Measurements from ENCODE around the gene MCM10.

Gene MCM10

DNA sequence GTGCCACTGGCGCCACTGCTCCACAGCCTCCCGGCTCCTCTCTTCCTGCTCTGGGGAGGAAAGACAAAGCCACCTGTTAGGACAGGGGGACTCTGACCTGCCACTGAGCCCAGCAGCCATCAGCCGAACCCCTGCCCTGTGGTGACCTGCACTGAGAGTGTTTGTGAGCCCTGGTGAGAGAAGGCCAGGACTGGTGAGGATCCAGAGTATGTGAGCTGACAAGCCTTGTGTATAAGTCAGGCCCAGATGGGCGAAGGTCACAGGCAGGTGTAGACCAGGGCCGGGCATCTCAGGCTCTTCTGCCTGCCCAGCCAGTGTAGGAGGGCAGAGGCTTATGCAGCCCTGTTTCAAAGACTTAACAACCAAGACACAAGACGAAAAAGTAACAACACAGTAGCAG lies 60.8 kb downstream of the MCM10 start:
- Histone ChIP-seq H3K27me3 (ENCODE audit: insufficient read depth, low read length) (no peaks in the 10 kb centered on the region), H3K4me2 (ENCODE audit: low read length) (no peak overlapping the region), H3K23ac (ENCODE audit: low read length) (no peak overlapping the region), H4K91ac (ENCODE audit: low read depth, low read length) (no peak overlapping the region), H3K4ac (ENCODE audit: low read depth, low read length) (no peak overlapping the region), H3K79me2 (ENCODE audit: control insufficient read depth, insufficient read depth, low read length, poor library complexity) (no peaks in the 10 kb centered on the region), H3K36me3 (ENCODE audit: control insufficient read depth in 1 of 2, insufficient read depth in 2 of 2, low read length in 2 of 2) (no peaks in the 10 kb centered on the region), H3K9me3 (ENCODE audit: insufficient read depth, low read depth, low read length) (no peaks in the 10 kb centered on the region), H3K9ac (ENCODE audit: low read length) (no peak overlapping the region), H2BK5ac (ENCODE audit: low read depth, low read length, poor library complexity) (no peak overlapping the region), H3K18ac (ENCODE audit: low read length) (no peak overlapping the region), H2BK120ac (ENCODE audit: insufficient read depth, low read length, poor library complexity) (no peak overlapping the region), H2AK5ac (ENCODE audit: low read length) (no peak overlapping the region), H3K14ac (ENCODE audit: low read length) (no peak overlapping the region), H2BK12ac (ENCODE audit: low read length) (no peak overlapping the region), H3K4me1 (ENCODE audit: control insufficient read depth in 1 of 2, insufficient read depth in 2 of 2, low read length in 2 of 2) (no peaks in the 10 kb centered on the region), H4K8ac (ENCODE audit: low read depth, low read length) (no peak overlapping the region), H3K79me1 (ENCODE audit: low read length) (no peaks in the 10 kb centered on the region), H2AFZ (ENCODE audit: insufficient read depth, low read length, poor library complexity) (no peak overlapping the region), H3K4me3 (ENCODE audit: low read depth, low read length) (no peak overlapping the region), H3K27ac (ENCODE audit: low read depth, low read length) (no peak overlapping the region), H4K12ac (ENCODE audit: low read depth, low read length) (no peak overlapping the region)
- no peak for DNase-seq
- WGBS (ENCODE audit: extremely low coverage, insufficient coverage, insufficient read length) = no CpG with 5 or more reads among the region's 6 CpGs

- WGBS (ENCODE audit: extremely low coverage, insufficient coverage, insufficient read length) = no CpG with 5 or more reads among the region's 7 CpGs
- Histone ChIP-seq H4K91ac (ENCODE audit: low read depth, low read length) (no peak overlapping the region), H3K27me3 (ENCODE audit: insufficient read depth, low read length) (no peaks in the 10 kb centered on the region), H3K79me1 (ENCODE audit: low read length) (no peaks in the 10 kb centered on the region), H2AFZ (ENCODE audit: insufficient read depth, low read length, poor library complexity) (no peak overlapping the region), H3K27ac (ENCODE audit: low read depth, low read length) (no peak overlapping the region), H2BK12ac (ENCODE audit: low read length) (no peak overlapping the region), H2BK5ac (ENCODE audit: low read depth, low read length, poor library complexity) (no peak overlapping the region), H2AK5ac (ENCODE audit: low read length) (no peak overlapping the region), H2BK120ac (ENCODE audit: insufficient read depth, low read length, poor library complexity) (no peak overlapping the region), H3K4me3 (ENCODE audit: low read depth, low read length) (no peak overlapping the region), H3K4me1 (ENCODE audit: control insufficient read depth in 1 of 2, insufficient read depth in 2 of 2, low read length in 2 of 2) (no peaks in the 10 kb centered on the region), H4K8ac (ENCODE audit: low read depth, low read length) (no peak overlapping the region), H3K14ac (ENCODE audit: low read length) (no peak overlapping the region), H3K9ac (ENCODE audit: low read length) (no peak overlapping the region), H3K4me2 (ENCODE audit: low read length) (no peak overlapping the region), H3K36me3 (ENCODE audit: control insufficient read depth in 1 of 2, insufficient read depth in 2 of 2, low read length in 2 of 2) (no peaks in the 10 kb centered on the region), H4K12ac (ENCODE audit: low read depth, low read length) (no peak overlapping the region), H3K4ac (ENCODE audit: low read depth, low read length) (no peak overlapping the region), H3K9me3 (ENCODE audit: insufficient read depth, low read depth, low read length) (no peaks in the 10 kb centered on the region), H3K18ac (ENCODE audit: low read length) (no peak overlapping the region), H3K23ac (ENCODE audit: low read length) (no peak overlapping the region), H3K79me2 (ENCODE audit: control insufficient read depth, insufficient read depth, low read length, poor library complexity) (no peaks in the 10 kb centered on the region)
- peak; percentile 49 to 63 for DNase-seq
These were observed 61.2 kb downstream of the MCM10 start for GRCh38 chr10:13222566-13222965.

- Histone ChIP-seq H3K4me1 (ENCODE audit: control insufficient read depth in 1 of 2, insufficient read depth in 2 of 2, low read length in 2 of 2) (no peaks in the 10 kb centered on the region), H4K8ac (ENCODE audit: low read depth, low read length) (no peak overlapping the region), H2AFZ (ENCODE audit: insufficient read depth, low read length, poor library complexity) (no peak overlapping the region), H2AK5ac (ENCODE audit: low read length) (no peak overlapping the region), H3K9me3 (ENCODE audit: insufficient read depth, low read depth, low read length) (no peaks in the 10 kb centered on the region), H2BK5ac (ENCODE audit: low read depth, low read length, poor library complexity) (no peak overlapping the region), H2BK120ac (ENCODE audit: insufficient read depth, low read length, poor library complexity) (no peak overlapping the region), H3K79me2 (ENCODE audit: control insufficient read depth, insufficient read depth, low read length, poor library complexity) (no peaks in the 10 kb centered on the region), H3K14ac (ENCODE audit: low read length) (no peak overlapping the region), H3K27me3 (ENCODE audit: insufficient read depth, low read length) (no peaks in the 10 kb centered on the region), H3K4ac (ENCODE audit: low read depth, low read length) (no peak overlapping the region), H4K91ac (ENCODE audit: low read depth, low read length) (no peak overlapping the region), H3K4me2 (ENCODE audit: low read length) (no peak overlapping the region), H3K79me1 (ENCODE audit: low read length) (no peaks in the 10 kb centered on the region), H2BK12ac (ENCODE audit: low read length) (no peak overlapping the region), H3K18ac (ENCODE audit: low read length) (no peak overlapping the region), H4K12ac (ENCODE audit: low read depth, low read length) (no peak overlapping the region), H3K36me3 (ENCODE audit: control insufficient read depth in 1 of 2, insufficient read depth in 2 of 2, low read length in 2 of 2) (no peaks in the 10 kb centered on the region), H3K9ac (ENCODE audit: low read length) (no peak overlapping the region), H3K23ac (ENCODE audit: low read length) (no peak overlapping the region), H3K27ac (ENCODE audit: low read depth, low read length) (no peak overlapping the region), H3K4me3 (ENCODE audit: low read depth, low read length) (no peak overlapping the region)
- DNase-seq = peak; percentile 71 to 96
- WGBS (ENCODE audit: extremely low coverage, insufficient coverage, insufficient read length) = no CpG with 5 or more reads among the region's 9 CpGs
These were observed 61.9 kb downstream of the MCM10 start for GRCh38 chr10:13223241-13223640.

DNA sequence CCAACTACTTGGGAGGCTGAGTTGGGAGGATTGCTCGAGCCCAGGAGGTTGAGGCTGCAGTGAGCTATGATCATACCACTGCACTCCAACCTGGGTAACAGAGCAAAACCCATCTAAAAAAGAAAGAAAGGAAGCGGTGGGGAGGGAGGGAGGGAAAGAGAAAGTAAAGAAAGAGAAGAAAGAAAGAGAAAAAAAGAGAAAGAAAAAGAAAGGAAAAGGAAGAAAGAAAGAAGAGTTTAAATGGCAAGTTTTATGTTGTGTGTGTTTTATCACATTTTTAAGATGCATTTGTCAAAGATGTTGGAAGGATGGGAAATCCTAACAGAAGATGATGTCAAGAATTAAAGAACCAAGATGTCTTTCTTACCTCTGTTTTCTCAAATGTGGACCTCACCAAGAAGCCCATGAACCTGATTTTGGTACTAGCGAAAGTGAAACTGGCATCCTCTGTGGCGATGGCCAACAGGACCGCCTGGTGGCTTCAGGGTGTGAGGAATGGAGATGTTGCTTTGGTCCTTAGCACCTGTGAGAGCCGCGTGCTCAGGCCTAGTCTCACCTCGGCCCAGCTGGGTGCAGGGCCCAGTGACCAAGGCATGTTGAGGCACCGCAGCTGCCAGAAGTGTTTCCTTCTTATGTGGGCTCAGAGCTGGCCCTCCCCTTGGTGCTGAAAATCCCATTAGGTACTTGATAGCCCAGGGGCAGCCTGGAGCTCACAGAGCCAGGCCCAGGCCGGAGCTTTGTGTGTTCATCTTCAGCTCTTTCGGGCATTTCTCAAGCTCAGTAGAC lies 63.0 kb downstream of the MCM10 start:
- Histone ChIP-seq H3K36me3 (ENCODE audit: control insufficient read depth in 1 of 2, insufficient read depth in 2 of 2, low read length in 2 of 2) (no peaks in the 10 kb centered on the region), H3K79me1 (ENCODE audit: low read length) (no peaks in the 10 kb centered on the region), H3K9ac (ENCODE audit: low read length) (no peak overlapping the region)

More for the DNA sequence above, 63.0 kb downstream of the MCM10 start:
- no peaks in the 10 kb centered on the region for H3K9me3 ChIP-seq (ENCODE audit: insufficient read depth, low read depth, low read length)
- H2AK5ac ChIP-seq (ENCODE audit: low read length) = no peak overlapping the region
- no peak overlapping the region for H2BK120ac ChIP-seq (ENCODE audit: insufficient read depth, low read length, poor library complexity)
- no peak overlapping the region for H2BK12ac ChIP-seq (ENCODE audit: low read length)
- WGBS (ENCODE audit: extremely low coverage, insufficient coverage, insufficient read length) = 100% methylated on average over 1 of the region's 11 CpGs
- no peak overlapping the region for H3K18ac ChIP-seq (ENCODE audit: low read length)
- H3K14ac ChIP-seq (ENCODE audit: low read length) = no peak overlapping the region
- no peak overlapping the region for H3K23ac ChIP-seq (ENCODE audit: low read length)
- no peak overlapping the region for H3K27ac ChIP-seq (ENCODE audit: low read depth, low read length)
- peak overlapping the region; percentile 16 for H3K4me3 ChIP-seq (ENCODE audit: low read depth, low read length)
- no peak overlapping the region for H4K91ac ChIP-seq (ENCODE audit: low read depth, low read length)
- no peak overlapping the region for H3K4me2 ChIP-seq (ENCODE audit: low read length)
- H2AFZ ChIP-seq (ENCODE audit: insufficient read depth, low read length, poor library complexity) = no peak overlapping the region
- no peak overlapping the region for H3K4ac ChIP-seq (ENCODE audit: low read depth, low read length)
- no peaks in the 10 kb centered on the region for H3K79me2 ChIP-seq (ENCODE audit: control insufficient read depth, insufficient read depth, low read length, poor library complexity)
- no peak overlapping the region for H4K12ac ChIP-seq (ENCODE audit: low read depth, low read length)
- no peaks in the 10 kb centered on the region for H3K27me3 ChIP-seq (ENCODE audit: insufficient read depth, low read length)
- DNase-seq = peak in 1 of 2 donors; percentile 26
- H3K4me1 ChIP-seq (ENCODE audit: control insufficient read depth in 1 of 2, insufficient read depth in 2 of 2, low read length in 2 of 2) = no peaks in the 10 kb centered on the region
- no peak overlapping the region for H2BK5ac ChIP-seq (ENCODE audit: low read depth, low read length, poor library complexity)
- H4K8ac ChIP-seq (ENCODE audit: low read depth, low read length) = no peak overlapping the region

Data from trophoblast cell (in vitro differentiated cells and primary cell).